HG02884 (cell line): Measurements from ENCODE around the gene ZNF493.

ENCODE experiments used
- ATAC-seq: cut with Tn5 transposase; IDR thresholded peaks from one replicate; pipeline ENCODE4 v1.9.1; 2021; ENCODE audit warnings: mild to moderate bottlenecking, moderate library complexity; ENCODE audit not compliant: unreplicated experiment

Gene ZNF493

GRCh38 chr19:21396893-21397572 is at the start of gene ZNF493:
ZNF493 (plus strand) TSS chr19:21397133; CDS start chr19:21397238, 105 bp downstream.
- ATAC-seq = peak; percentile 100

- no peak for ATAC-seq
Observed at GRCh38 chr19:21352830-21353229, 44.1 kb upstream of the ZNF493 start.

GRCh38 chr19:21358768-21359451 is 38.0 kb upstream of the ZNF493 start, which contains the start of gene ZNF738:
ZNF738 (plus strand) TSS chr19:21359000; CDS start chr19:21359141, 141 bp downstream.
- peak; percentile 91 for ATAC-seq

- ATAC-seq = no peak
Observed at GRCh38 chr19:21362291-21362690, 34.6 kb upstream of the ZNF493 start.

GRCh38 chr19:21383980-21384582 is 12.9 kb upstream of the ZNF493 start:
- ATAC-seq = no peak

- no peak for ATAC-seq
Observed at GRCh38 chr19:21396121-21396520, 812 bp upstream of the ZNF493 start.

- no peak for ATAC-seq
Observed at GRCh38 chr19:21398851-21399250, 1.9 kb downstream of the ZNF493 start.

- ATAC-seq = no peak
Observed at GRCh38 chr19:21402303-21402985, 5.5 kb downstream of the ZNF493 start.

- no peak for ATAC-seq
Observed at GRCh38 chr19:21410166-21410565, 13.2 kb downstream of the ZNF493 start.

- no peak for ATAC-seq
Observed at GRCh38 chr19:21422244-21422643, 25.3 kb downstream of the ZNF493 start.

- no peak for ATAC-seq
Observed at GRCh38 chr19:21423057-21424041, 26.4 kb downstream of the ZNF493 start.

GRCh38 chr19:21430675-21431074 is 33.7 kb downstream of the ZNF493 start:
- ATAC-seq = no peak

- ATAC-seq = no peak
Observed at GRCh38 chr19:21432590-21432989, 35.7 kb downstream of the ZNF493 start.

- no peak for ATAC-seq
Observed at GRCh38 chr19:21434516-21434915, 37.6 kb downstream of the ZNF493 start.

GRCh38 chr19:21434967-21435544 is 38.1 kb downstream of the ZNF493 start:
- ATAC-seq = no peak

- ATAC-seq = no peak
Observed at GRCh38 chr19:21439201-21439751, 42.3 kb downstream of the ZNF493 start.

- ATAC-seq = no peak
Observed at GRCh38 chr19:21440321-21440720, 43.4 kb downstream of the ZNF493 start.

GRCh38 chr19:21451187-21451586 is 54.3 kb downstream of the ZNF493 start:
- no peak for ATAC-seq

GRCh38 chr19:21454901-21455300 is 58.0 kb downstream of the ZNF493 start:
- ATAC-seq = no peak

GRCh38 chr19:21460686-21461085 is 63.8 kb downstream of the ZNF493 start:
- ATAC-seq = no peak
